Measurements from ENCODE around the gene RPGR. TPM values are rescaled to one million over a fixed set of nuclear protein-coding genes. Genes with fewer than 3 reads are reported as not detected.
A peak's percentile ranks its signal among the peaks of the same experiment; 100 is the strongest.

Gene RPGR
- total RNA-seq, 1 experiment from 2014 or later = 8.8 TPM

GRCh38 chrX:38320819-38321218, 6.5 kb downstream of the RPGR start:
- no peak for DNase-seq (ENCODE audit: low read depth)

GRCh38 chrX:38318606-38319005, 8.7 kb downstream of the RPGR start:
- DNase-seq (ENCODE audit: low read depth) = no peak

- DNase-seq (ENCODE audit: low read depth) = no peak
These were observed 9.1 kb downstream of the RPGR start for GRCh38 chrX:38318196-38318595.

- DNase-seq (ENCODE audit: low read depth) = no peak
These were observed 12.1 kb downstream of the RPGR start for GRCh38 chrX:38315186-38315585.

GRCh38 chrX:38313190-38313589, 14.1 kb downstream of the RPGR start:
- peak; percentile 46 for DNase-seq (ENCODE audit: low read depth)

- peak; percentile 90 for DNase-seq (ENCODE audit: low read depth)
These were observed 14.9 kb downstream of the RPGR start for GRCh38 chrX:38312436-38312835.

GRCh38 chrX:38311743-38312142, 15.6 kb downstream of the RPGR start:
- DNase-seq (ENCODE audit: low read depth) = peak; percentile 34

- DNase-seq (ENCODE audit: low read depth) = no peak
These were observed 21.3 kb downstream of the RPGR start for GRCh38 chrX:38305971-38306370.

- DNase-seq (ENCODE audit: low read depth) = peak; percentile 20
These were observed 23.3 kb downstream of the RPGR start for GRCh38 chrX:38304010-38304409.

- peak; percentile 13 for DNase-seq (ENCODE audit: low read depth)
These were observed 33.6 kb downstream of the RPGR start for GRCh38 chrX:38293741-38294140.

GRCh38 chrX:38287674-38288073, 39.6 kb downstream of the RPGR start:
- no peak for DNase-seq (ENCODE audit: low read depth)

- DNase-seq (ENCODE audit: low read depth) = no peak
These were observed 41.7 kb downstream of the RPGR start for GRCh38 chrX:38285649-38286048.

- no peak for DNase-seq (ENCODE audit: low read depth)
These were observed 45.3 kb downstream of the RPGR start for GRCh38 chrX:38282049-38282448.

- DNase-seq (ENCODE audit: low read depth) = no peak
These were observed 48.1 kb downstream of the RPGR start for GRCh38 chrX:38279188-38279587.

GRCh38 chrX:38278682-38279081, 48.6 kb downstream of the RPGR start:
- no peak for DNase-seq (ENCODE audit: low read depth)

GRCh38 chrX:38277802-38278201, 49.5 kb downstream of the RPGR start:
- DNase-seq (ENCODE audit: low read depth) = no peak

GRCh38 chrX:38277136-38277535, 50.2 kb downstream of the RPGR start:
- no peak for DNase-seq (ENCODE audit: low read depth)

- DNase-seq (ENCODE audit: low read depth) = no peak
These were observed 51.2 kb downstream of the RPGR start for GRCh38 chrX:38276089-38276488.

- DNase-seq (ENCODE audit: low read depth) = peak; percentile 72
These were observed 51.7 kb downstream of the RPGR start for GRCh38 chrX:38275615-38276014.

GRCh38 chrX:38273453-38273852, 53.9 kb downstream of the RPGR start:
- DNase-seq (ENCODE audit: low read depth) = no peak

GRCh38 chrX:38271154-38271716, 56.1 kb downstream of the RPGR start:
- DNase-seq (ENCODE audit: low read depth) = peak; percentile 6

- DNase-seq (ENCODE audit: low read depth) = no peak
These were observed 59.3 kb downstream of the RPGR start for GRCh38 chrX:38268011-38268410.

- no peak for DNase-seq (ENCODE audit: low read depth)
These were observed 64.3 kb downstream of the RPGR start for GRCh38 chrX:38262715-38263620.
